Measurements from ENCODE around the gene CYTH3. TPM values are rescaled to one million over a fixed set of nuclear protein-coding genes. Genes with fewer than 3 reads are reported as not detected.

CYTH3 gene
- total RNA-seq, 1 donor from 2014 or later, result 24.9 TPM

DNA sequence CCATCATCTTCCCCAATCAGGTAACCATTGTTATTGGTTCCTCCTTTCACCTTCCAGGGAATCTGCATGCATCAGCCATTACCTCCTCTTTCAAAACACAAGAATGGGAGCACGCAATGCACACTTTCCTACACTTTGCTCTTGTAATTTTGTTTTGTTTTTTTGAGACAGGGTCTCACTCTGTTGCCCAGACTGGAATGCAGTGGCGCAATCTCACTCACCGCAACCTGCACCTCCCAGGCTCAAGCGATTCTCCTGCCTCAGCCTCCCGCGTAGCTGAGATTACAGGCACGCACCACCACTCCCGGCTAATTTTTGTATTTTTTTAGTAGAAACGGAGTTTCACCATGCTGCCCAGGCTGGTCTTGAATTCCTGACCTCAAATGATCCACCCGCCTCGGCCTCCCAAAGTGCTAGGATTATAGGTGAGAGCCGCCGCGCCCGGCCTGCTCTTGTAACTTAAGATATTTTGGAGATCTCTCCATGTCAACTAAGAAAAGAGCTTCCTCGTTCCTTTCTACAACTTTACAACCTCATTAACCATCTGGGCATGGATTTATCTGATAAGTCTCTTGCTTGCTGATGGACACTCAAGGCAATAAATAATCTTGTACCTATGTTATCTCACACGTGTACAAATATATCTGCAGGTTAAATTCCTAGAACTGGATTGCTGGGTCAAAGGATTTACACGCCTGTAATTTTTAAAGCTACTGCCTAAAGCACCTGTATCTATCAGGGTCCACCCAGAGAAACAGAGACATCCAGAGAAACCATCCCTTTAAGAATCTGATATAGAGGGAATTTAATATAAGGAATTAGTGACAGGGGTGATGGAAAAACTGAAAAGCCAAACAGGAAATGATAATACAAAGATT is 4.2 kb downstream of the CYTH3 start:
- H3K36me3 ChIP-seq (ENCODE audit: control insufficient read depth, insufficient read depth, low read length), result no peaks in the 10 kb centered on the region
- no peaks in the 10 kb centered on the region for H3K27me3 ChIP-seq (ENCODE audit: control insufficient read depth, insufficient read depth, low read length)
- no peak overlapping the region for H3K4me3 ChIP-seq (ENCODE audit: low read depth, low read length)
- TF ChIP-seq, protein P1, sequence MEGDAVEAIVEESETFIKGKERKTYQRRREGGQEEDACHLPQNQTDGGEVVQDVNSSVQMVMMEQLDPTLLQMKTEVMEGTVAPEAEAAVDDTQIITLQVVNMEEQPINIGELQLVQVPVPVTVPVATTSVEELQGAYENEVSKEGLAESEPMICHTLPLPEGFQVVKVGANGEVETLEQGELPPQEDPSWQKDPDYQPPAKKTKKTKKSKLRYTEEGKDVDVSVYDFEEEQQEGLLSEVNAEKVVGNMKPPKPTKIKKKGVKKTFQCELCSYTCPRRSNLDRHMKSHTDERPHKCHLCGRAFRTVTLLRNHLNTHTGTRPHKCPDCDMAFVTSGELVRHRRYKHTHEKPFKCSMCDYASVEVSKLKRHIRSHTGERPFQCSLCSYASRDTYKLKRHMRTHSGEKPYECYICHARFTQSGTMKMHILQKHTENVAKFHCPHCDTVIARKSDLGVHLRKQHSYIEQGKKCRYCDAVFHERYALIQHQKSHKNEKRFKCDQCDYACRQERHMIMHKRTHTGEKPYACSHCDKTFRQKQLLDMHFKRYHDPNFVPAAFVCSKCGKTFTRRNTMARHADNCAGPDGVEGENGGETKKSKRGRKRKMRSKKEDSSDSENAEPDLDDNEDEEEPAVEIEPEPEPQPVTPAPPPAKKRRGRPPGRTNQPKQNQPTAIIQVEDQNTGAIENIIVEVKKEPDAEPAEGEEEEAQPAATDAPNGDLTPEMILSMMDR (IDR thresholded peaks at IDR 0.05; ENCODE audit: insufficient read depth, low read length, poor library complexity, severe bottlenecking), result no peak
- DNase-seq (ENCODE audit: low read depth), result no peak

DNA sequence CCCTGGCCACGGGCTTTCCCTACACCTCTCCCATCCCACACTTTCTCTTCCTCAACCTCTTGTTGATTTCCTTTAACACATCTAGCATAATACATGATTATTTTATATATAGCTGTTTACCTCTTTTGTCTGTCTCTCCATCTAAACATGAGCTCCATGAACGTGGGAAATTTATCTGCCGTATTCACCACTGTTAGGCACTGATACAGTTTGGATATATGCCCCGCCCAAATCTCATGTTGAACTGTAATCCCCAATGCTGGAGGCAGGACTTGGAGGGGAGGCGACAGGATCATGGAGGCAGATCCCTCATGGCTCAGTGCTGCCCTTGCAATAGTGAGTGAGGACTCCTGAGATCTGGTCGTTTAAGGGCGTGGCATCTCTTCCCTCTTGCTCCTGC is 5.7 kb downstream of the CYTH3 start:
- Histone ChIP-seq H3K4me3 (ENCODE audit: low read depth, low read length) (no peak overlapping the region), H3K36me3 (ENCODE audit: control insufficient read depth, insufficient read depth, low read length) (no peaks in the 10 kb centered on the region), H3K27me3 (ENCODE audit: control insufficient read depth, insufficient read depth, low read length) (no peaks in the 10 kb centered on the region)
- TF ChIP-seq, protein P1 (IDR thresholded peaks at IDR 0.05; ENCODE audit: insufficient read depth, low read length, poor library complexity, severe bottlenecking), result no peak
- DNase-seq (ENCODE audit: low read depth), result no peak

DNA sequence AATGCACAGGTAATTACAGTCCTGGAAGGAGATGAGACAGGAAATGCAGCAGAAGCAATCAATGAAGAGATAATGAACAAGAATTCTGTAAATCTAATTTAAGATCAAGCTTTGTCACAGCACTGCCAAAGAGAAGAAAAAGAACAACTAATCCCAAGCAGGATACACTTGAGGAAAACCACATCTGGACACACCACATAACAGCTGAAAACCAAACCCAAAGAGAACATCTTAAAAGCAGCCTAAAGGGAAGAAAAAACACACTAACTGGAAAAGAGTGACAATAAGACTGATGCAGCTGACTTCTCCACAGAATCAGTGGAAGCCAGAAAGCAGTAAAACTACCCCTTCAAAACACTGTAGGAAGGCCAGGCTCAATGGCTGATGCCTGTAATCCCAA is 10.2 kb downstream of the CYTH3 start:
- H3K27me3 ChIP-seq (ENCODE audit: control insufficient read depth, insufficient read depth, low read length), result no peaks in the 10 kb centered on the region
- TF ChIP-seq, protein P1 (IDR thresholded peaks at IDR 0.05; ENCODE audit: insufficient read depth, low read length, poor library complexity, severe bottlenecking), result no peak
- no peak for DNase-seq (ENCODE audit: low read depth)
- no peaks in the 10 kb centered on the region for H3K36me3 ChIP-seq (ENCODE audit: control insufficient read depth, insufficient read depth, low read length)
- H3K4me3 ChIP-seq (ENCODE audit: low read depth, low read length), result no peak overlapping the region

DNA sequence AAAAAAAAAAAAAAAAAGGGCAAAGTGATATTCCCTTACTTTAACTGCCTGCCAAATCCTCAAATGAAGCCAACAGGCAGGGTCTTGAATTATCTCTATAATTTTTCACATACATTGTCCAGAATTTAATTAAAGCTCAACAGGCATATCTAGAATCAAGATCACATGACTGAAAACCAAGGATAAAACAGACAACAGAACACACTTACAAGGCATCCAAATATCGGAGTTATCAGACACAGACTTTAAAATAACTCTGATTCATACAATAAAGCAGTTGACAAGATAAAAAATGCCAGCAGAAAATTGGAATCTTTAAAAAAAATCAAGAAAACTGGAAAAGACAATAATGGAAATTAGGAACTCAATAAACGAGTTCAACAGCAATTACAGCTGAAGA is 10.7 kb downstream of the CYTH3 start:
- no peaks in the 10 kb centered on the region for H3K27me3 ChIP-seq (ENCODE audit: control insufficient read depth, insufficient read depth, low read length)
- no peaks in the 10 kb centered on the region for H3K36me3 ChIP-seq (ENCODE audit: control insufficient read depth, insufficient read depth, low read length)
- TF ChIP-seq, protein P1 (IDR thresholded peaks at IDR 0.05; ENCODE audit: insufficient read depth, low read length, poor library complexity, severe bottlenecking), result no peak
- DNase-seq (ENCODE audit: low read depth), result no peak
- no peak overlapping the region for H3K4me3 ChIP-seq (ENCODE audit: low read depth, low read length)

DNA sequence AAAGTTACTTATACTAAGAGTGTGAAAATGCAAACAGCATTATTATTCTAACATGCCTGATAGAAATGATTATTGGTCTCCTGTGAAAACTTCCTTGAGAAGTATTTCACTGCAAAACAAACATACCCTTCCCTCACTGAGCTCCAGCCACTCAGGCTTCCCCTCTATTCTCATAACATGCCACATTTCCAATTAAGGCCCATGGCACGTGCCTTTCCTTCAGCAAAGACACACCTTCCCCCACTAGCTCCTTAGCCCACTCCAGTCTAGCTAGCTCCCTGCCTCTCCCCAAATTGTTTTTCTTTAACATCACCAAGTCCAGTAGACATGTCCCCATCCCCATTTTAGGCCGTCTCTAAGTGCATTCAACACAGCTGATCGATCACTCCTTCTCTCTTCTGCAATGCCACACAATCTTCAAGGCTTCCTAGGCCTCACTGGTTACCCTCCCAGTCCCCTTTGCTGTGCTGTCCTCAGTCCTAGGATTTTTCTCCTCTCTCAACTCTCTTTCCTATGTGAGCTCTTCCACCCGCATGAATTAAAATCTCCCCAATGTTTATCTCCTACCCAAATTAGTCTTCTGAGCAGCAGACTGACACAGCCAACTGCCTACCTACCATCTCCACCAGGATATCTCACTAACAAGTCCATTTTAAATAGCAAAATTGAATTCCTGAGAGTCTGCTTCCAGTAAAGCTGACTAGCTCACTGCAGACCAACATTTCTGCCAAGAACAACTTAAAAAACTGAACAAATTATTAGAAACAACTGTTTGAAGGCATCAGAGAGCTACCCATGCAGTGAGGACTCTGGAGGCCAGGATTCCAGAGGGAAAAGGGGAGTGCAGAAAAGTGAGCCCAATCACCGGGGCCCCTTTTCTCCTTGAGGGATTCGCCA is 11.9 kb downstream of the CYTH3 start:
- H3K27me3 ChIP-seq (ENCODE audit: control insufficient read depth, insufficient read depth, low read length), result no peaks in the 10 kb centered on the region
- TF ChIP-seq, protein P1 (IDR thresholded peaks at IDR 0.05; ENCODE audit: insufficient read depth, low read length, poor library complexity, severe bottlenecking), result no peak
- H3K4me3 ChIP-seq (ENCODE audit: low read depth, low read length), result no peak overlapping the region
- no peak for DNase-seq (ENCODE audit: low read depth)
- no peaks in the 10 kb centered on the region for H3K36me3 ChIP-seq (ENCODE audit: control insufficient read depth, insufficient read depth, low read length)
